Heart left ventricle (tissue), 13 donors: ENCODE results near the gene EPHX1.

Experiments used
- CTCF ChIP-seq, 12 donors: fragments of 200-600 bp; sonication (generic) in 4 of 12; IDR thresholded peaks; one replicate each; pipeline versions ENCODE4 v1.5.0 to v1.8.0; 2018 to 2022; ENCODE audit warnings: antibody characterized with exemption in 12 of 12, mild to moderate bottlenecking in 5 of 12
- POLR2A ChIP-seq, 2 donors: fragments of 450-650 bp; IDR thresholded peaks; one replicate each; pipeline ENCODE4 v1.6.1; 2017; ENCODE audit warnings: antibody characterized with exemption in 2 of 2, mild to moderate bottlenecking in 2 of 2, moderate library complexity in 2 of 2
- donor health status: ischemic (EF 13 %, LVEDD 7.1; RV severe dilation, severe dysfunction).
- donor health status: DM: no; HTN: yes; CAD: no.
- donor health status: DM: no; HTN: no; CAD: no.
- donor health status: ischemic (EF 25% LVEDD 6.9; RV normal size, moderate dysfunction).
- donor health status: ischemic (EF 25% LVEDD 5.7; RV mildly dilated, moderate dysfunction).
- donor health status: ischemic (EF 35%, LVEDD 5.7; RV mildly dilated, moderate dysfunction).
- donor health status: nonischemic (EF 11% LVEDD 7.7; RV severe dilation, severe dysfunction).
- donor health status: DM: yes; HTN: yes; CAD: no.
- donor health status: PGD.
- donor health status: ischemic (EF 29% LVEDD 5.4; RV normal size, mild dysfunction).
- donor health status: nonischemic (EF 23%, LVEDD 6.1; RV moderate dilation, normal function).

DNA sequence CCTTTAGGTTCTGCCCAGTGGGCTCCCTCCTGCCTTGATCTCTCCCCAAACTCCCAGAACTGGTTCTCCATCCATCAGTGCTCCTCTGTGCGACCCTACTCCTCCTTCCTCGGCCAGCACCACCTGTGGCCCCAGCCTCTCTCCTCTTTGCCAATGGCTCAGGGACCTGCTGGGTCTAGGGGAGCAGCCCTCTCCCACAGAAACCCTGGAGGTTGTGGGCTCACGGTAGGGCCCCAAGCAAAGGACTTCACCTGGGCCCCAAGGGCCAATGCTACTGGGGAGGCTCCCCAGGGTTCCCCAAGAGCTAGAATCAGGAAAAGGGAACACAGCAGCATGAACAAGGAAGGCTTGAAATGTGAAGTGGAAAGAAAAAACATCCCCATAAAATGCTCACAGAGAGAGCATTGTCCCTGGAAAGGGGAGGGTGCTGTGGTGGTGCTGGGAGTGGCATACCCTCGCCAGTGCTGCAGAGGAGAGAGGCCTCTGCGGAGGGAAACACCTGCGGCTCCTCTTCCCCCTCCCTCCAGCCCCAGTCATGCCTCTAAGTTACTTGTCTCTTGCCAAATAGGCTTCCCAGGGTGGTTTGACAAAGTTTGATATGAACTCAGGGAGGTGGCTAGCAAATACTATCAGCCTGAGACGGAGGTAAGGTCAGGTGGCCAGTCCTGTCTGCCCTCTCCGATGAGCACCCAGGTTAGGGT lies 69.7 kb downstream of the EPHX1 start:
- TF ChIP-seq CTCF (IDR thresholded peaks at IDR 0.05), result no peak
- no peak for TF ChIP-seq POLR2A (IDR thresholded peaks at IDR 0.05)
